Subcutaneous abdominal adipose tissue (tissue), 5 donors: ENCODE measurements around the gene SLC12A6.
A peak's percentile ranks its signal among the peaks of the same experiment; 100 is the strongest.
"Not testable (repeated sequence)": the region's sequence is repeated elsewhere in the genome, so short reads cannot be mapped to it uniquely, and the experiment has no call there.

Experiments
- H3K27ac ChIP-seq: one replicate; pipeline ENCODE4 v1.7.0; 2013; ENCODE audit warnings: low read depth, mild to moderate bottlenecking, inconsistent platforms, low read length, moderate library complexity
- H3K27me3 ChIP-seq, 5 donors: one replicate each; pipeline ENCODE4 v1.7.0; 2013; ENCODE audit warnings: low read length in 5 of 5, inconsistent platforms in 1 of 5; ENCODE audit not compliant: control insufficient read depth in 5 of 5, insufficient read depth in 4 of 5
- H3K36me3 ChIP-seq, 5 donors: one replicate each; pipeline ENCODE4 v1.7.0; 2013; ENCODE audit warnings: low read length in 5 of 5; ENCODE audit not compliant: control insufficient read depth in 5 of 5, insufficient read depth in 5 of 5
- H3K4me1 ChIP-seq, 5 donors: one replicate each; pipeline ENCODE4 v1.7.0; 2013; ENCODE audit warnings: low read length in 5 of 5, mild to moderate bottlenecking in 3 of 5, moderate library complexity in 1 of 5; ENCODE audit not compliant: control insufficient read depth in 5 of 5, insufficient read depth in 5 of 5
- H3K4me3 ChIP-seq, 5 donors: one replicate each; pipeline ENCODE4 v1.7.0; 2013; ENCODE audit warnings: low read length in 5 of 5, low read depth in 1 of 5
- H3K9ac ChIP-seq, 5 donors: one replicate each; pipeline ENCODE4 v1.7.0; 2013; ENCODE audit warnings: low read length in 5 of 5, mild to moderate bottlenecking in 4 of 5, moderate library complexity in 3 of 5
- H3K9me3 ChIP-seq, 5 donors: one replicate each; pipeline ENCODE4 v1.7.0; 2013; ENCODE audit warnings: low read length in 5 of 5; ENCODE audit not compliant: control insufficient read depth in 5 of 5
- donor health status: healthy.
- donor health status: healthy.
- donor health status: healthy.
- donor health status: healthy.
- donor health status: healthy.

The SLC12A6 gene

GRCh38 chr15:34342737-34343575 is 5.4 kb upstream of the SLC12A6 start, which contains the start of the genes NOP10 and NUTM1:
NOP10 (minus strand) TSS chr15:34343136; CDS start chr15:34343073, 63 bp downstream.
NUTM1 (plus strand) TSS chr15:34343315; CDS start chr15:34343697, 382 bp downstream.
- no peaks in the 10 kb centered on the region for H3K27me3 ChIP-seq
- peaks cover 2 to 27% (median 21%) of the 10 kb centered on the region in 5 donors for H3K4me1 ChIP-seq
- H3K9ac ChIP-seq, result peak within 1 kb of the TSS; percentile 77 to 99 (median 95)
- H3K27ac ChIP-seq, result peak within 1 kb of the TSS; percentile 94
- peaks cover 0 to 4% (median 0%) of the 10 kb centered on the region in 5 donors for H3K36me3 ChIP-seq
- H3K9me3 ChIP-seq, result no peaks in the 10 kb centered on the region
- peak within 1 kb of the TSS; percentile 86 to 100 (median 99) for H3K4me3 ChIP-seq

- Histone ChIP-seq H3K9ac (peak overlapping the region in 4 of 5 donors; percentile 77 to 99 (median 88)), H3K4me3 (peak overlapping the region; percentile 86 to 100 (median 99)), H3K27ac (peak overlapping the region; percentile 94), H3K4me1 (peaks cover 2 to 28% (median 24%) of the 10 kb centered on the region in 5 donors)
- not testable (repeated sequence) for H3K9me3 ChIP-seq, H3K36me3 ChIP-seq, H3K27me3 ChIP-seq
Observed at GRCh38 chr15:34342213-34342736, 4.7 kb upstream of the SLC12A6 start.

GRCh38 chr15:34341381-34342212 is 4.0 kb upstream of the SLC12A6 start:
- Histone ChIP-seq H3K9me3 (no peaks in the 10 kb centered on the region), H3K36me3 (peaks cover 0 to 4% (median 0%) of the 10 kb centered on the region in 5 donors), H3K9ac (peak overlapping the region in 1 of 5 donors; percentile 96), H3K4me1 (peaks cover 4 to 35% (median 30%) of the 10 kb centered on the region in 5 donors), H3K27me3 (no peaks in the 10 kb centered on the region), H3K27ac (peak overlapping the region; percentile 94), H3K4me3 (peak overlapping the region; percentile 86 to 100 (median 99))

GRCh38 chr15:34339946-34340345 is 2.4 kb upstream of the SLC12A6 start:
- H3K4me1 ChIP-seq, result peaks cover 4 to 45% (median 41%) of the 10 kb centered on the region in 5 donors
- H3K27me3 ChIP-seq, result no peaks in the 10 kb centered on the region
- H3K9me3 ChIP-seq, result no peaks in the 10 kb centered on the region
- no peak overlapping the region for H3K27ac ChIP-seq
- no peak overlapping the region for H3K4me3 ChIP-seq
- no peak overlapping the region for H3K9ac ChIP-seq
- peaks cover 0 to 4% (median 0%) of the 10 kb centered on the region in 5 donors for H3K36me3 ChIP-seq

GRCh38 chr15:34338347-34338746 is 766 bp upstream of the SLC12A6 start:
- Histone ChIP-seq H3K9me3 (no peaks in the 10 kb centered on the region), H3K9ac (peak overlapping the region in 4 of 5 donors; percentile 46 to 68 (median 54)), H3K4me1 (peaks cover 4 to 49% (median 44%) of the 10 kb centered on the region in 5 donors), H3K4me3 (peak overlapping the region; percentile 70 to 95 (median 91)), H3K36me3 (peaks cover 0 to 4% (median 0%) of the 10 kb centered on the region in 5 donors), H3K27ac (peak overlapping the region; percentile 80), H3K27me3 (no peaks in the 10 kb centered on the region)

- H3K27me3 ChIP-seq, result no peaks in the 10 kb centered on the region
- H3K27ac ChIP-seq, result peak overlapping the region; percentile 80
- H3K36me3 ChIP-seq, result peaks cover 0 to 4% (median 0%) of the 10 kb centered on the region in 5 donors
- H3K9me3 ChIP-seq, result no peaks in the 10 kb centered on the region
- peak overlapping the region; percentile 78 to 95 (median 91) for H3K4me3 ChIP-seq
- peak overlapping the region; percentile 77 to 91 (median 90) for H3K9ac ChIP-seq
- H3K4me1 ChIP-seq, result peaks cover 2 to 48% (median 39%) of the 10 kb centered on the region in 5 donors
Observed at GRCh38 chr15:34336991-34337556, 507 bp downstream of the SLC12A6 start.

- peak overlapping the region; percentile 77 to 91 (median 90) for H3K9ac ChIP-seq
- peaks cover 2 to 42% (median 33%) of the 10 kb centered on the region in 5 donors for H3K4me1 ChIP-seq
- H3K36me3 ChIP-seq, result peaks cover 0 to under 1% (median 0%) of the 10 kb centered on the region in 5 donors
- peak overlapping the region; percentile 78 to 95 (median 91) for H3K4me3 ChIP-seq
- no peaks in the 10 kb centered on the region for H3K27me3 ChIP-seq
- H3K27ac ChIP-seq, result peak overlapping the region; percentile 80
- no peaks in the 10 kb centered on the region for H3K9me3 ChIP-seq
Observed at GRCh38 chr15:34336231-34336990, 1.2 kb downstream of the SLC12A6 start.

- H3K27ac ChIP-seq, result peak overlapping the region; percentile 50
- peak overlapping the region in 4 of 5 donors; percentile 4 to 64 (median 24) for H3K9ac ChIP-seq
- no peaks in the 10 kb centered on the region for H3K9me3 ChIP-seq
- peak overlapping the region in 4 of 5 donors; percentile 40 to 78 (median 46) for H3K4me3 ChIP-seq
- H3K4me1 ChIP-seq, result peaks cover 2 to 42% (median 27%) of the 10 kb centered on the region in 5 donors
- no peaks in the 10 kb centered on the region for H3K36me3 ChIP-seq
- H3K27me3 ChIP-seq, result no peaks in the 10 kb centered on the region
Observed at GRCh38 chr15:34335176-34336032, 2.2 kb downstream of the SLC12A6 start.
